ENCODE measurements around the gene GPRIN3.

- TF ChIP-seq EP300 (IDR thresholded peaks at IDR 0.05) (no peak), CTCF (IDR thresholded peaks at IDR 0.05) (no peak)
These were observed 8.3 kb downstream of the GPRIN3 start for GRCh38 chr4:89299153-89299791.
